ENCODE data around the gene DDX52.
A peak's percentile ranks its signal among the peaks of the same experiment; 100 is the strongest.

DDX52 gene, protein sequence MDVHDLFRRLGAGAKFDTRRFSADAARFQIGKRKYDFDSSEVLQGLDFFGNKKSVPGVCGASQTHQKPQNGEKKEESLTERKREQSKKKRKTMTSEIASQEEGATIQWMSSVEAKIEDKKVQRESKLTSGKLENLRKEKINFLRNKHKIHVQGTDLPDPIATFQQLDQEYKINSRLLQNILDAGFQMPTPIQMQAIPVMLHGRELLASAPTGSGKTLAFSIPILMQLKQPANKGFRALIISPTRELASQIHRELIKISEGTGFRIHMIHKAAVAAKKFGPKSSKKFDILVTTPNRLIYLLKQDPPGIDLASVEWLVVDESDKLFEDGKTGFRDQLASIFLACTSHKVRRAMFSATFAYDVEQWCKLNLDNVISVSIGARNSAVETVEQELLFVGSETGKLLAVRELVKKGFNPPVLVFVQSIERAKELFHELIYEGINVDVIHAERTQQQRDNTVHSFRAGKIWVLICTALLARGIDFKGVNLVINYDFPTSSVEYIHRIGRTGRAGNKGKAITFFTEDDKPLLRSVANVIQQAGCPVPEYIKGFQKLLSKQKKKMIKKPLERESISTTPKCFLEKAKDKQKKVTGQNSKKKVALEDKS

DNA sequence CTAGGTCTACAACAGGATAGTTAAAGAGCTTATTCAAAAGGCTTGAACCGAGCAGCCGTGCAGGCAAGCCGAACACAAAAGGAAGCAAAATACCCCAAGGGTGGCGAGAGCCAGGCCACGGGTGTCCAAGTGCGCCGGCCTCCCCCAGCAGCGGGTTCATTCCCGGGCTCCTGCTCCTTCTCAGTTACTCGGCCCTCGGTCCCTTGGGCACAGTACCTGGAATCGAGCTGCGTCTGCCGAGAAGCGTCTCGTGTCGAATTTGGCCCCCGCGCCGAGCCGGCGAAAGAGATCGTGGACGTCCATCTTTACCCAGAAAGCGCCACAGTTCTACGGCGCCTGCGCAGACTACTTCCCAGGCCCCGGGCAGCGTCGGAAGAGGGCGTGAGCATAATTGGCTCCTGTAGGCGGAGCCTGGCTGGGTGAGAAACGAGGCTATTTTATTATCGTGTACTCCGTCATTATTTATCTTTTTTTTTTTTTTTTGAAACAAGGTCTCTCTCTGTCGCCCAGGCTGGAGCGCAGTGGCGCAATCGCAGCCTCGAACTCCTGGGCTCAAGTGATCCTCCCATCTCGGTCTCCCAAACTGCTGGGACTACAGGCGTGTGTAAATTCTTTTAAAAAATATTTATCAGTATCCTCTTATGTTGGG lies at the start of gene DDX52:
DDX52 (minus strand) TSS at position 329 of the 649 bp plus-strand sequence; CDS start at position 303, 26 bp downstream.
- Histone ChIP-seq H3K27me3 (ENCODE audit: low read depth, low read length) (peaks cover 32% of the 10 kb centered on the region), H2AFZ (ENCODE audit: low read depth, low read length) (peak within 1 kb of the TSS; percentile 92), H3K9ac (ENCODE audit: low read length) (peak within 1 kb of the TSS; percentile 89), H3K27ac (ENCODE audit: low read length) (peak within 1 kb of the TSS; percentile 20), H3K9me3 (ENCODE audit: insufficient read depth, low read length) (no peaks in the 10 kb centered on the region), H3K4me3 (ENCODE audit: low read length) (peak within 1 kb of the TSS; percentile 97), H4K20me1 (ENCODE audit: insufficient read depth, low read length) (no peaks in the 10 kb centered on the region), H3K4me1 (ENCODE audit: low read length) (peaks cover 10% of the 10 kb centered on the region), H3K36me3 (replicated peaks; ENCODE audit: low read depth, low read length) (peaks cover 12% of the 10 kb centered on the region), H3K79me2 (ENCODE audit: low read length) (peaks cover 39% of the 10 kb centered on the region), H3K4me2 (ENCODE audit: low read length) (peak within 1 kb of the TSS; percentile 93)
- TF ChIP-seq EZH2phosphoT487 (IDR thresholded peaks at IDR 0.05; ENCODE audit: low read depth), result no peak
- TF ChIP-seq, protein P1, sequence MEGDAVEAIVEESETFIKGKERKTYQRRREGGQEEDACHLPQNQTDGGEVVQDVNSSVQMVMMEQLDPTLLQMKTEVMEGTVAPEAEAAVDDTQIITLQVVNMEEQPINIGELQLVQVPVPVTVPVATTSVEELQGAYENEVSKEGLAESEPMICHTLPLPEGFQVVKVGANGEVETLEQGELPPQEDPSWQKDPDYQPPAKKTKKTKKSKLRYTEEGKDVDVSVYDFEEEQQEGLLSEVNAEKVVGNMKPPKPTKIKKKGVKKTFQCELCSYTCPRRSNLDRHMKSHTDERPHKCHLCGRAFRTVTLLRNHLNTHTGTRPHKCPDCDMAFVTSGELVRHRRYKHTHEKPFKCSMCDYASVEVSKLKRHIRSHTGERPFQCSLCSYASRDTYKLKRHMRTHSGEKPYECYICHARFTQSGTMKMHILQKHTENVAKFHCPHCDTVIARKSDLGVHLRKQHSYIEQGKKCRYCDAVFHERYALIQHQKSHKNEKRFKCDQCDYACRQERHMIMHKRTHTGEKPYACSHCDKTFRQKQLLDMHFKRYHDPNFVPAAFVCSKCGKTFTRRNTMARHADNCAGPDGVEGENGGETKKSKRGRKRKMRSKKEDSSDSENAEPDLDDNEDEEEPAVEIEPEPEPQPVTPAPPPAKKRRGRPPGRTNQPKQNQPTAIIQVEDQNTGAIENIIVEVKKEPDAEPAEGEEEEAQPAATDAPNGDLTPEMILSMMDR (IDR thresholded peaks at IDR 0.05; ENCODE audit: low read depth, low read length), result no peak

DNA sequence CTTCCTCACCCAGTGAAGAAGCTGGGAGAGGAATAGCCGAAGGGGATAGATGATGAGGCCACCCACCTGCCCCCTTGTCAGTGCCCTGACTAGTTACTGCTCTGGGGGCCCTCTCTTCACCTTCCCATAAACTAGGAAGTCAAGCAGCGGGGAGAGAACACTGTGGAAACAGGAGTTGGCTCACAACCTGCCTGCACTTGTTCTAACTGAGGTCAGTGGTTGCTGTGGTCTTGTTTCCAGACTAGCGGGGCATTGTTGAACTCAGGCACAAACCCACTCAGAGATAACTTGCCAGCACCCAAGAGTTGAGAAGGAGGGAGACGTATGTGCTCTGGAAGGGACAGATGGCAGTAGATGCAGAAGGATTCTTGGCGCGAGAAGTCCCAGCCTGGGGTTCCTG lies 48.6 kb upstream of the DDX52 start:
- no peaks in the 10 kb centered on the region for H3K27me3 ChIP-seq (ENCODE audit: low read depth, low read length)
- no peaks in the 10 kb centered on the region for H4K20me1 ChIP-seq (ENCODE audit: insufficient read depth, low read length)
- H3K4me2 ChIP-seq (ENCODE audit: low read length), result no peak overlapping the region
- no peaks in the 10 kb centered on the region for H3K79me2 ChIP-seq (ENCODE audit: low read length)
- no peak overlapping the region for H3K27ac ChIP-seq (ENCODE audit: low read length)
- no peak overlapping the region for H3K4me3 ChIP-seq (ENCODE audit: low read length)
- TF ChIP-seq, protein P1 (IDR thresholded peaks at IDR 0.05; ENCODE audit: low read depth, low read length), result no peak
- TF ChIP-seq EZH2phosphoT487 (IDR thresholded peaks at IDR 0.05; ENCODE audit: low read depth), result no peak
- H3K4me1 ChIP-seq (ENCODE audit: low read length), result no peaks in the 10 kb centered on the region
- H2AFZ ChIP-seq (ENCODE audit: low read depth, low read length), result no peak overlapping the region
- H3K9ac ChIP-seq (ENCODE audit: low read length), result no peak overlapping the region
- H3K9me3 ChIP-seq (ENCODE audit: insufficient read depth, low read length), result no peaks in the 10 kb centered on the region
- peaks cover 39% of the 10 kb centered on the region for H3K36me3 ChIP-seq (replicated peaks; ENCODE audit: low read depth, low read length)

DNA sequence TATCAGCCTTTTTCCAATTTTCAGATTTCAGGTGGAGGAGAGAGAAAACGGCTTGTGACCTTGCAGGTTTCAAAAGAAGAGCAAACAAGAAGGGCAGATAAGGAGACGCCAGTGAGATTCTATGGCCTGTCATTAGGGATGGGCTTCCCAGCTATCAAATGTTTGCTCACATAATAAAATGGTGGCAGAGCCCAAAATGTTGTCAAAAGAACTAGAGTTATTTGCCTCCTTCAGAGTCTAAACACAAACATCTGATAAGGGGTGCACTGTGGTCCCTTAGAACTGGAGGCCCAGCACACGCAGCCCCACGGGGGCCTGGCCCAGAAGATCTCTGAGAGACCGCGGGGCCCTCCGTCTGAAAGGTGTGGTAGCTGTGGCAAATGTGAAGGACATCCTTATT lies 46.1 kb upstream of the DDX52 start:
- H3K4me2 ChIP-seq (ENCODE audit: low read length), result no peak overlapping the region
- no peaks in the 10 kb centered on the region for H3K9me3 ChIP-seq (ENCODE audit: insufficient read depth, low read length)
- no peaks in the 10 kb centered on the region for H3K4me1 ChIP-seq (ENCODE audit: low read length)
- H3K4me3 ChIP-seq (ENCODE audit: low read length), result no peak overlapping the region
- H3K36me3 ChIP-seq (replicated peaks; ENCODE audit: low read depth, low read length), result peaks cover 50% of the 10 kb centered on the region
- TF ChIP-seq EZH2phosphoT487 (IDR thresholded peaks at IDR 0.05; ENCODE audit: low read depth), result no peak
- TF ChIP-seq, protein P1 (IDR thresholded peaks at IDR 0.05; ENCODE audit: low read depth, low read length), result no peak
- H3K27me3 ChIP-seq (ENCODE audit: low read depth, low read length), result no peaks in the 10 kb centered on the region
- no peaks in the 10 kb centered on the region for H3K79me2 ChIP-seq (ENCODE audit: low read length)
- no peak overlapping the region for H3K9ac ChIP-seq (ENCODE audit: low read length)
- H4K20me1 ChIP-seq (ENCODE audit: insufficient read depth, low read length), result no peaks in the 10 kb centered on the region
- no peak overlapping the region for H3K27ac ChIP-seq (ENCODE audit: low read length)
- H2AFZ ChIP-seq (ENCODE audit: low read depth, low read length), result no peak overlapping the region

DNA sequence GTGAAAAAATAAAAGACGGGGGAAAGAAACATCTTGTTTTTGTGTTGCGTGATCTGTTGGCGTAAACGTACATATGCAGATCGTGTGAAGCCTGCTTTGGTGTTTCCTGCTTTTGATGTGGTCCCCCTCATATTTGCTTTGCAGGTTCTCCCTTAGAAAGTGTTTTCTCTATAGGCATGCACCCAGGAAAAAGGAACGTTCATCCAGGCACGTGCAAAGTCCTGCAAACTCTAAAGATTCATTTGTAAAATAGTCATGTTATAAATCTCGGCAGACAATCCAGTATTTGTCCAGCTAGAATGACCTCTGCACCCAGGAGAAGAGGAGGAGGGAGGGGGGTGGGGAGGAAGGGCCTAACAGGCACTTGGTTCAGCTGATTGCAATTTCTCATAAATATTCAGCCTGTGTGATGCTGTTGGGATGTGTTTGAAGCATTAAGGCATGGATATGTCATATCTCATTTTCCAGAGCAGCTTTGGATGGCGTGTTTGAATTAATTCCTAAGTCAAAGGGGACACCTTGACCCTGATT lies 40.3 kb upstream of the DDX52 start:
- TF ChIP-seq, protein P1 (IDR thresholded peaks at IDR 0.05; ENCODE audit: low read depth, low read length), result no peak
- no peak for TF ChIP-seq EZH2phosphoT487 (IDR thresholded peaks at IDR 0.05; ENCODE audit: low read depth)
- Histone ChIP-seq H3K79me2 (ENCODE audit: low read length) (no peaks in the 10 kb centered on the region), H4K20me1 (ENCODE audit: insufficient read depth, low read length) (no peaks in the 10 kb centered on the region), H3K9me3 (ENCODE audit: insufficient read depth, low read length) (no peaks in the 10 kb centered on the region), H2AFZ (ENCODE audit: low read depth, low read length) (no peak overlapping the region), H3K9ac (ENCODE audit: low read length) (no peak overlapping the region), H3K4me1 (ENCODE audit: low read length) (no peaks in the 10 kb centered on the region), H3K27ac (ENCODE audit: low read length) (no peak overlapping the region), H3K4me3 (ENCODE audit: low read length) (no peak overlapping the region), H3K36me3 (replicated peaks; ENCODE audit: low read depth, low read length) (peaks cover 22% of the 10 kb centered on the region), H3K4me2 (ENCODE audit: low read length) (no peak overlapping the region), H3K27me3 (ENCODE audit: low read depth, low read length) (no peaks in the 10 kb centered on the region)

Measured in OCI-LY3 (cell line).